Measurements from ENCODE around the gene TBL2. TPM values are rescaled to one million over a fixed set of nuclear protein-coding genes. Genes with fewer than 3 reads are reported as not detected.
"Not testable (repeated sequence)": the region's sequence is repeated elsewhere in the genome, so short reads cannot be mapped to it uniquely, and the experiment has no call there.

The TBL2 gene
- total RNA-seq, 4 donors from 2014 or later: 31.9 to 56.3 (median 46.2) TPM

DNA sequence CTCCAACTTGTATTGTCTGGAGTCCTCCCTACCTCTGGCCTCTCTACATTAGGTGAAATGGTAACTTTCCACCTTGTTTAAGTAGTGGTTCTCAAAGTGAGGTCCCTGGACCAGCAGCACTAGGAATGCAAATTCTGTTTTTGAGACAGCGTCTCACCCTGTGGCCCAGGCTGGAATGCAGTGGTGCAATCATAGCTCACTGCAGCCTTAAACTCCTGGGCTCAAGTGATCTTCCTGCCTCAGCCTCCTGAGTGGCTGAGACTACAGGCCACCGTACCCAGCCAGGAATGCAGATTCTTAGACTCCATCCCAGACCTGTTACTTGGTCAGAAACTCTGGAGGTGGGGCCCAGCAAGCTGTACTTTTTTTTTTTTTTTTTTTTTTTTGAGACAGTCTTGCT, 6.8 kb upstream of the TBL2 start:
- in situ Hi-C loops (cut with MboI; ENCODE audit: low pct_ligation_motif_present in 1 of 4, low pct_unique_long_range_greater_than_20kb in 1 of 4, low sequenced_read_pairs in 3 of 4) (no loop called here), intact Hi-C loops (cut with DNase I; ENCODE audit: low total_unique reads) (no loop called here)
- no peaks in the 10 kb centered on the region for H3K9me3 ChIP-seq
- H3K4me3 ChIP-seq: no peak overlapping the region
- 80 to 82% methylated on average over 2 of the region's 2 CpGs for WGBS, 2 donors (ENCODE audit: low coverage in 1 of 2)
- H3K27me3 ChIP-seq: no peaks in the 10 kb centered on the region
- no peak overlapping the region for H3K27ac ChIP-seq
- TF ChIP-seq, protein P1, sequence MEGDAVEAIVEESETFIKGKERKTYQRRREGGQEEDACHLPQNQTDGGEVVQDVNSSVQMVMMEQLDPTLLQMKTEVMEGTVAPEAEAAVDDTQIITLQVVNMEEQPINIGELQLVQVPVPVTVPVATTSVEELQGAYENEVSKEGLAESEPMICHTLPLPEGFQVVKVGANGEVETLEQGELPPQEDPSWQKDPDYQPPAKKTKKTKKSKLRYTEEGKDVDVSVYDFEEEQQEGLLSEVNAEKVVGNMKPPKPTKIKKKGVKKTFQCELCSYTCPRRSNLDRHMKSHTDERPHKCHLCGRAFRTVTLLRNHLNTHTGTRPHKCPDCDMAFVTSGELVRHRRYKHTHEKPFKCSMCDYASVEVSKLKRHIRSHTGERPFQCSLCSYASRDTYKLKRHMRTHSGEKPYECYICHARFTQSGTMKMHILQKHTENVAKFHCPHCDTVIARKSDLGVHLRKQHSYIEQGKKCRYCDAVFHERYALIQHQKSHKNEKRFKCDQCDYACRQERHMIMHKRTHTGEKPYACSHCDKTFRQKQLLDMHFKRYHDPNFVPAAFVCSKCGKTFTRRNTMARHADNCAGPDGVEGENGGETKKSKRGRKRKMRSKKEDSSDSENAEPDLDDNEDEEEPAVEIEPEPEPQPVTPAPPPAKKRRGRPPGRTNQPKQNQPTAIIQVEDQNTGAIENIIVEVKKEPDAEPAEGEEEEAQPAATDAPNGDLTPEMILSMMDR (IDR thresholded peaks at IDR 0.05): no peak
- no peak for DNase-seq
- no peaks in the 10 kb centered on the region for H3K36me3 ChIP-seq
- peaks cover 0 to 4% (median 2%) of the 10 kb centered on the region in 4 donors for H3K4me1 ChIP-seq

DNA sequence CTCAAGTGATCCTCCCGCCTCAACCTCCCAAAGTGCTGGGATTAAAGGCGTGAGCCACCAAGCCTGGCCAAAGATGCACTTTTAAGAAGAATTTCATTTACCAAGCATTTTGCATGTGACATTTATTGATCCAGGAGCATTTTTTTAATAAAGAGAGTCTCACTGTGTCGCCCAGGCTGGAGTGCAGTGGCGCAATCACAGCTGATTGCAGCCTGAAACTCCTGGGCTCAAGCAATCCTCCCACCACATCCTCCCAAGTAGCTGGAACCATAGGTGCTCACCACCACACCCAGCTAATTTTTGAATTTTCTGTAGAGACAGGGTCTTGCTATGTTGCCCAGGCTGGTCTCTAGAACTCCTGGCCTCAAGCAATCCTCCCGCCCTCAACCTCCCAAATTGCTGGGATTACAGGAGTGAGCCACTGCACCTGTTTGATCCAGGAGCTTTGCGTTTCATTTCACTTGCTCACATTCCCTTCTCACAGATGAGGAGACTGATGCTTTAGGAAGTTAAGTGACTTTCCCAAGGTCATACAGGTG, 4.4 kb upstream of the TBL2 start:
- H3K4me3 ChIP-seq: no peak overlapping the region
- intact Hi-C loops (cut with DNase I; ENCODE audit: low total_unique reads): no loop called here
- H3K36me3 ChIP-seq: no peaks in the 10 kb centered on the region
- DNase-seq: no peak
- no peaks in the 10 kb centered on the region for H3K27me3 ChIP-seq
- no peaks in the 10 kb centered on the region for H3K9me3 ChIP-seq
- no peak overlapping the region for H3K27ac ChIP-seq
- no peak for TF ChIP-seq POLR2A (IDR thresholded peaks at IDR 0.05)
- TF ChIP-seq, protein P1 (IDR thresholded peaks at IDR 0.05): no peak
- no peak for TF ChIP-seq EP300 (IDR thresholded peaks at IDR 0.05; ENCODE audit: low read depth)
- TF ChIP-seq POLR2AphosphoS5 (IDR thresholded peaks at IDR 0.05): no peak
- in situ Hi-C loops (cut with MboI; ENCODE audit: low pct_ligation_motif_present in 1 of 4, low pct_unique_long_range_greater_than_20kb in 1 of 4, low sequenced_read_pairs in 3 of 4): no loop called here
- WGBS, 2 donors (ENCODE audit: low coverage in 1 of 2): 80 to 95% methylated on average over 1 to 6 of the region's 6 CpGs
- H3K4me1 ChIP-seq: peaks cover 0 to 10% (median 4%) of the 10 kb centered on the region in 4 donors

DNA sequence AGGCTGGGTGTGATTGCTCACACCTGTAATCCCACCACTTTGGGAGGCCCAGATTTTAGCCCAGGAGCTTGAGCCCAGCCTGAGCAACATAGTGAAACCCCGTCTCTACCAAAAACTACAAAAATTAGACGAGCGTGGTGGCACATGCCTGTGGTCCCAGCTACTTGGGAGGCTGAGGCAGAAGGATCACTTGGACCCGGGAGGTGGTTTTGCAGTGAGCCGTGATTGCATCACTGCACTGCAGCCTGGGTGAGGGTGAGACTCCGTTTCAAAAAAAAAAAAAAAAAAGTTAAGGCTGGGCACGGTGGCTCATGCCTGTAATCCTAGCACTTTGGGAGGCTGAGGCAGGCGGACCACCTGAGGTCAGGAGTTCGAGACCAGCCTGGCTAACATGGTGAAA, 2.6 kb upstream of the TBL2 start:
- H3K9me3 ChIP-seq; DNase-seq; H3K27ac ChIP-seq; intact Hi-C loops (cut with DNase I; ENCODE audit: low total_unique reads); H3K4me3 ChIP-seq; H3K36me3 ChIP-seq; H3K27me3 ChIP-seq; in situ Hi-C loops (cut with MboI; ENCODE audit: low pct_ligation_motif_present in 1 of 4, low pct_unique_long_range_greater_than_20kb in 1 of 4, low sequenced_read_pairs in 3 of 4): not testable (repeated sequence)
- 84 to 95% methylated on average over 4 to 9 of the region's 9 CpGs for WGBS, 2 donors (ENCODE audit: low coverage in 1 of 2)
- H3K4me1 ChIP-seq: peaks cover 11 to 25% (median 18%) of the 10 kb centered on the region in 4 donors

DNA sequence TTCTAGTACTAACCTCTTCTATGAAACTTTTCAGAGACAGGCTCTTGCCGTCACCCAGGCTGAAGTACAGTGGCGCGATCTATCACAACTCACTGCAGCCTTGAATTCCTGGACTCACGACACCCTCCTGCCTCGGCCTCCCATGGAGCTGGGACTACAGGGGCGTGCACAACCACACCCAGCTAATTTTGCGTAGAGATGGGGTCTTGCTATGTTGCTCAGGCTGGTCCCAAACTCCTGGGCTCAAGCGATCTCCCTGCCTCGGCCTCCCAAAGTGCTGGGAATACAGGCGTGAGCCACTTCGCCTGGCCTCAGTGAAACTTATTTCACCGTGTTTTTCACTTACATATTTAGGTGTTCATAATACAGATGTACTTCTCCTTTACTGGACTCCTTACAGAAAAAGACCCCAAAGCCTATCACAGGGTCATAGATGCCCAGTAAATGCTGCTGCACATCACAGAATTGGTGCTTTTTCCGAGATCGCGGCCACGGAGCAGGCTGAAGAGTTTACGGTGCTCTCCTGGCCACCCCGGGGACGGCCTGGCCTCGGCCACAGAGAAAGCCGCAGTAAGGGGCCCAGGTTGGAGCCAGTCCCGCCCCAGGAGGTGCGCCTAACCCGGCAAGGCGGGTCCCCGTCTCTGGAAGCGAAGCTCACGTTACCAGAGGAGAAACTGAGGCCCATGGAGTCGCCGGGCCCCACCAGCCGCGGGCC, 595 bp downstream of the TBL2 start:
- TF ChIP-seq POLR2A (IDR thresholded peaks at IDR 0.05) (no peak), EP300 (IDR thresholded peaks at IDR 0.05; ENCODE audit: low read depth) (no peak), POLR2AphosphoS5 (IDR thresholded peaks at IDR 0.05) (no peak)
- TF ChIP-seq, protein P1 (IDR thresholded peaks at IDR 0.05): no peak
- Histone ChIP-seq H3K4me1 (peaks cover 11 to 27% (median 19%) of the 10 kb centered on the region in 4 donors), H3K27me3 (no peaks in the 10 kb centered on the region), H3K27ac (peak overlapping the region; percentile 94 to 98 (median 97)), H3K4me3 (peak overlapping the region; percentile 83 to 95 (median 92)), H3K36me3 (peaks cover 0 to 15% (median 8%) of the 10 kb centered on the region in 4 donors), H3K9me3 (no peaks in the 10 kb centered on the region)
- 0 to 10% methylated on average over 2 to 23 of the region's 32 CpGs for WGBS, 2 donors (ENCODE audit: low coverage in 1 of 2)
- intact Hi-C loops (cut with DNase I; ENCODE audit: low total_unique reads): loop anchor here (2.0 kb wide), 1 partner anchor 55 kb away; the partner anchor contains the start of gene BAZ1B
- in situ Hi-C loops (cut with MboI; ENCODE audit: low pct_ligation_motif_present in 1 of 4, low pct_unique_long_range_greater_than_20kb in 1 of 4, low sequenced_read_pairs in 3 of 4): no loop called here
- peak; percentile 21 for DNase-seq
